Fibroblast of the conjunctiva (primary cell): ENCODE results near the gene ARAP3.

Experiments
- DNase-seq: peaks from one replicate; pipeline ENCODE4 v3.0.0-alpha.2; 2010; ENCODE audit warnings: low read depth

The ARAP3 gene

DNA sequence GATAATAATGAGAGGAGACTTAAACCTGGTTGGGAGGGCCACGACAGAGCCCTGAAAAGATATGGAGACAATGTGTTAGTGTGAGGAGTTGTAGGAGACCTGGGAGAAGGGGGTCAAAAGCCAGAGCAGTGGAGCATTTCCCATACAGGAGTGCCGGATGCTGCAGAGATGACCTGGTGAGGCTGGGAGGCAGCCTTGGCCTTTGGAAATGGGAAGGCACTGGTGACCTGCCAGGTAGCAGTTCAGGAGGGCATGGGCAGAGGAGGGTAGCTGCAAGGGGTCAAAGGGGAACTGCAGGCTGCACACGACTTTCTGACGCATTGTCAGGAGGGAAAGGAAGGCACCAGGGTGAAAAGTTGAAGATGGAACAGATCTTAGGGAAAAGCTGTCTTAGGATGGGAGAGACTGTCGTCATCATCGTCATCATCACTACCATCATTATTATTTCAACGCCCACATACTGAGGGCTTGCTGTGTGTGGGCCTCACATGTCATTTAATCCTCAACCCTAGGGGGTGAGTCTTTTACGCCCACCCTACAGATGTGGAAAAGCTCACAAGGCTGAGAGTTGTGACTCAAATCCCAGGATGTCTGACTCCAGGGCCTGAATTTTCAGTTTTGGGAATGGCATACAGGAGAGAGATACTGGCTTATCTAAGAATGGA is 13.3 kb downstream of the ARAP3 start:
- no peak for DNase-seq

DNA sequence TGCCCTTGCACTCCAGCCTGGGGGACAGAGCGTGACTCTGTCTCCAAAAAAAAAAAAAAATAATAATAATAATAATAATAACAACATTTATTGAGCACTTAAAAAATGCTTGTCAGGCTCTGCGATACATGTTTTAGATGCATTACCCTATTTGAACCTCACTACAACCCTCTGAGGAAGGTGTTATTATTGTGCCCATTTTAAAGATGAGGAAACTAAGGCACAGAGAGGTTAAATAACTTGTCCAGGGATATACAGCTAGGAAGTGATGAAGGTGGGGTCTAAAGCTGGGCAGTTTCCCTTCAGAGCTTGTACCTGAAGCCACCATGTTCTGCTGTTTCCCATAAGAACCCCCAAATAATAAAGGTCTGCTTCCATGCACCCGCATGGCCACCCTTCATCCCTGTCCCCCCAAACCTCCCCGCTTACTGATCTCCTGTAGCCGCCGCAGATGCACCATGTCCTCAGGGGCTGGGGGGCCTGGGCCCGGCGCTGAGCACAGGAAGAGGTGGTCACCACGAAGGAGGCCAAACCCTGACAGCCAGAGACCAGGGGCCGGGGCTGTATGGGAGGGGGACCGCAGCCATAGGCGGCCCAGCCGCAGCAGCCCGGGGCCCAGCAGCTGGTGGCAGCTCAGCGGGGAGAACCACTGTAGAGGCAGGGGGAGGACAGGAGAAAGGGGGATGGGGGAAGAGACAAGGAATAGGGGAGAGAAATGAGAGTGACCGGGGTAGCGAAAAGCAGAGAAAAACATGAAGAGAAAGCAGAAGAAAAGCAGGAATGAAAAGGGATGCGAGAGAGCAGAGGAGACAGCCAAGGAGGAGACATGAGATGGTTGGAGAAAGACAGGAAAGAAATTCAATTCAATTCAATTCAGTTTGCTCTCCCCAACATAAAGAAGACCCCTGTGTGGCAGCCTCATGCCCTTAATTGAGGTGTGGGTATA is 15.8 kb downstream of the ARAP3 start:
- DNase-seq = no peak

DNA sequence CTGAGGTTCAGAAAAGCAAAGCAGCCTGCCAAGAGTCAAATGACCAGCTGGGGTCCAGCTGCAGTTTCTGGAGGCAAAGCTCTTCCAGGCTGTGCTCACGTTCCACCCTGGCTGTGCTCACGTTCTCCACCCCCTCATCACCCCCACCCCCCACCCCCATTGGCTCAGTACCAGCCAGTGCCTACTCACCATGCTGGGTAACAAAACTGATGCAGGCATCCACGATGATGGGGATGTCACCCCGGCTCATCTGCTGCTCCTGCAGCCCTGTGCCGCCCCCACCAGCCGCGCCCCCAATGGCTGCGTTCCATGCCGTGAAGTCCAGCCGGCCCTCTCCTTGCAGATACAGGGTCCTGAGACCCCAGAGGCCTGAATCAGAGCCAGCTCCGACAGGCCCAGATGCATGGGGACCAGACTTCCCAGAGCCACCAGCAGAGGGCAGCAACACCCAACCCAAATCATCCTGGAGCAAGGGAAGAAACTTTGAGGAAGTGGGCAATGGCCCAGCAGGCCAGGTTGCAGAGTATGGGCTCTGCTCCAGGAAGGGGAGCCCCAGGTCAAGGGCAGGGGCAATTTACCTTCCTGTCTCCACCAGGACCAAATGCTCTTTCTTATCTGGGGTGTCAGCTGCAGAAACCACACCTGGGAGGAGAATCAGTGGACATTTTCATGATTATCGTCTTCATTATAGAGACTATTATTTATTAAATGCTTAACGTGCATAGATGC is 17.1 kb downstream of the ARAP3 start:
- peak; percentile 30 for DNase-seq

DNA sequence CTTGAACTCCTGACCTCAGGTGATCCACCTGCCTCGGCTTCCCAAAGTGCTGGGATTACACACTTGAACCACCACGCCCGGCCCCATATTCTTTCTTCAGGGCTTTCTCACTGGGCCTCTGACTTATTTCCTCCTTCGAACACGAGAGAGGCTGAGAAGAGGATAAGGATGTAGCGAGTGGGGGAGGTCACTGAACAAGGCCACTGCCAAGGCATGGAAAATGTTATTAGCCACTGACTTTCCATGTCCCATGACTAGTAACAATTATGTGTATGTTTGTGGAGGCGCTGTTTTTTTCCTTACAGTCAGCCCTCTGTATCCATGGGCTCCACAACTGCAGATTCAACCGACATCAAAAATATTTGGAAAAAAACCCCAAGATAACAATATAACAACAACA is 18.5 kb downstream of the ARAP3 start:
- no peak for DNase-seq

- DNase-seq = no peak
Measured at GRCh38 chr5:141662028-141662427, 20.0 kb downstream of the ARAP3 start.

- DNase-seq = peak; percentile 63
Measured at GRCh38 chr5:141657937-141658545, 24.0 kb downstream of the ARAP3 start.

DNA sequence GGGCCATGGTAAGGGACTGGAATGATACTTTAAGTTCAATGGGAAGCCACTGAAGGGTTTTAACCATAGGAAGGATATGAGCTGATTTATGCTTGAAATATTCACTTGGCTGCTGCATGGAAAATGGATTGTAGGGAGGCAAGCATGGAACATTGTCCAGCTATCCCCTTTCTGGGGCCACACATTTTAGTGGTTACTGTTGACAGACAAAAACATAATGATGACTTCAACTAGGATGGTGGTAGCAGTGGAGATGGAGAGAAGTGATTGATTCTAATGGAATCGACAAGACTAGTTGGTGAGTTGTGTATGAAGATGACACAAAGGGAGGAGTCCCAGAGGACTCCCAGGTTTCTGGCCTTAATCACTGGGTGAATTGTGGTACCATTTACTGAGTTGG is 24.6 kb downstream of the ARAP3 start:
- DNase-seq = no peak

- DNase-seq = no peak
Measured at GRCh38 chr5:141656396-141656795, 25.6 kb downstream of the ARAP3 start.

GRCh38 chr5:141655020-141655419 is 27.0 kb downstream of the ARAP3 start:
- no peak for DNase-seq

GRCh38 chr5:141654298-141654697 is 27.7 kb downstream of the ARAP3 start:
- no peak for DNase-seq

GRCh38 chr5:141651728-141652105 is 30.3 kb downstream of the ARAP3 start:
- no peak for DNase-seq

GRCh38 chr5:141650851-141651727 is 30.9 kb downstream of the ARAP3 start, which contains the start of gene FCHSD1:
Gene FCHSD1, minus strand, starts transcription at chr5:141651418. Its CDS starts 50 bp downstream, at chr5:141651368.
- DNase-seq = peak; percentile 65

GRCh38 chr5:141649972-141650371 is 32.1 kb downstream of the ARAP3 start:
- no peak for DNase-seq

DNA sequence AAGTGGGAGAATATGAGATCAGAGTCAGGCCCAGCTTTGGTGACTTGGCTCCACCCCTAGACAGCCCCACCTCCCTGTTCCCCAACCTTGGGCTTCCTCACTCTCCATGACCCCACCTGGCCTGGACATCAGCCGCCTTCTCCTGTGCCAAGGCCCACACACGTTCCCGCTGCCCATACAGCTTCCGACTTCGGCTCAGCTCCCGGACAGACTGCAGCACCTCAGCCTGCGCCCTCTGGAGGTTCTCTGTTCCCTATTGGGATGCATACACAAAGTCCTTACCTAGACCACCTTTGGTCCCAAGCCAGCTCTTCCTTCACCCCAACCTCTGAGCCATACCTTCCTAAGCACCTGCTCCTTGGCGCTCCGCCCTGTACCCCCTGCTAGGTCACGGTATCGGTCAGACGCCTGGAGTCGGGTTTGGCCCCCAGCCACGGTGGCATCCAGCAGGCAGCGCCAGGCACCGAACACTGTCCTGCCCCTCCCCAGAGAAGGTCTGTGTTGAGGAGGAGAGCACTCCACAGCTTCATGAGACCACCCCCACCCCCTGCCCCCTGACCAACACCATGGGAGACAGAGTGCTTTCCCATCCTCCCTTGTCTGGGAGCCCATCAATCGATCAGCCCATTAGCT is 32.9 kb downstream of the ARAP3 start:
- DNase-seq = no peak

DNA sequence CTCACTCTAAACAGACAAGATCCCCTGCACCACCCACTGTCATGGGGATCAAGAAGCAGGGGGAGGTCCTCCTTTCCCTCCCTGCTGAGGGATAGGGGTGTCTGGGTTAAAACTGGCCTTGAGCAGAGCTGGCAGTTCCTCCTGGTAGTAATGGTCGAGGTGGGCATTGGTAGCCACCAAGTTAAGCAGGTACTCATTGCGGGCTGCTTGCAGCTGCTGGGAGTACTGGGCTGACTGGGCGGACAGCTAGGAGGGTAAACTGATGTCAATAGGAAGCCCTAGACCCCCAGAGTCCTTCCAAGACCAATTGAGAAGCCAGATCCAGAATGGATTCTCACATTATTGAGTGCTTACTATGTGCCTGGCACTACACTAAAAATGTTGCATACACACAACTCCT is 34.2 kb downstream of the ARAP3 start:
- no peak for DNase-seq

- DNase-seq = no peak
Measured at GRCh38 chr5:141647242-141647641, 34.8 kb downstream of the ARAP3 start.

DNA sequence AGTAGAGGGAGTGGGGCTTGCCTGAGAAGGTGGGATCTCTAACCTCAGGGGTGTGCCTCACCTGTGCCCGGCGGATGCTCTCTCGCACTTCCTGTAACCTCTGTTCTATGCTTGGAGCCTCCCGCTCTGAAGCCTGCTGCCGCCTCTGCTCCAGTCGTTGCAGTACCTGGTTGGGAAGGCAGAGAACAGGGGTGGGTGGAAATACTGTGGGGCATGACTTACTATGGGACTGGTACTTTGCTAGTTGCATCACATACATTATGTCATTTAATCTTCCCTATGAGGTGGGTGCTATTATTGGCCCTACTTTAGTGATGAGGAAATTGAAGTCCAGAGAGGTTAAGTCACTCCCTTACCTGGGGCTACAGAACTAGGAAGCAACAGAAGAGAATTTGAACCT is 36.0 kb downstream of the ARAP3 start:
- no peak for DNase-seq

DNA sequence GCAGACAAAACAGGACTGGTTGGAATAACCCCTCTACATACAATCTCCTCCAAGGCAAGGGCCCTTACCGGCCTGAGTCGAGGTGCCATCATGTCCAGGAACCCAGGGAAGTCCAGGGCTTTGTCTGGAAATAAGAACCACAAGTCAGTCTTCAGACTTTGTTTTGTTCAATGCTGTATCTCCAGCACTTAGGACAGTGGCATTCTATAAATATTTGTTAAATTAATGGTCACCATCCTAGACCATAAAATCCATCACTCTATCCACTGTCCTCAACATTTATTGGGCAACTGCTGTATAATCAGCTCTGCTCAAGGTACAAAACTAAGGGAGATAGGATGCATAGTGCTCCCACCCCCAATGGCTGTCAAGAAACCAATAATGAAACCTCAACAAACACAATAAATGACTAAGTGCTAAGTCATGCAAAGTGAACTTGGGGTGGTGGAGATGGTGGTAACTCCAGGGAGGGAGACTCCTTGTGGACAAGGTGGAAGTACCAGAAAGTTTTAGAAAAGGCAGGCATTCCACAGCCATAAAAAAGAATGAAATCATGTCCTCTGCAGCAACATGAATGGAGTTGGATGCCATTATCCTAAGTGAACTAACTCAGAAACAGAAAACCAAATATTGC is 40.3 kb downstream of the ARAP3 start:
- DNase-seq = no peak

DNA sequence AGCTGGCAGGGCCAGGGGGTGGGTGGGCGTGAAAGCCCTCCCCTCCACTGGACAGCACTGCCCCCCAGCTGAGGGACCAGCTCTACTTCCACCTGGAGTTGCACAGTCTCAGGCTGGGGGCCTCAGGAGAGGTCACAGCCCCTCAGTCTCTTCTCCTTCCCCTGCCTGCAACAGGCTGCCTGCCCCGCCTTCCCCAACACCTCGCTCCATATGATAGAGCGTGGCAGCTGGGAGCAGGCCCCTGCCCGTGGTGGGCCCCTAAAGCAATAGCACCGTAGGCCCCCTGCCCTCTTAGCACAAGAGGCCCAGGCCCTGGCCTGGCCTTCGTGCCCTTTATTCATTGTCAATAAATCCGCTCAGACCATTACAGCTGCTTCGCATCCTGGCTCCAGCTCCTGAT is 41.3 kb downstream of the ARAP3 start:
- no peak for DNase-seq

GRCh38 chr5:141640051-141640415 is 42.0 kb downstream of the ARAP3 start:
- DNase-seq = no peak
